SK-N-SH (cell line): ENCODE results near the gene C4orf33. TPM values are rescaled to one million over a fixed set of nuclear protein-coding genes. Genes with fewer than 3 reads are reported as not detected.

ENCODE experiments used
- CTCF ChIA-PET: fragments of 300-600, 350-600 bp; formaldehyde crosslinking; extraction: SDS; loops from one replicate; lab custom pipeline; 2021; lab: Yijun Ruan, JAX
- POLR2A ChIA-PET: fragments of 350-600 bp; sonication (Branson Sonifier 250); formaldehyde crosslinking; extraction: SDS; loops from one replicate; lab custom pipeline; 2020; ENCODE audit warnings: antibody characterized with exemption, inconsistent platforms; lab: Yijun Ruan, JAX
- DNase-seq: peaks from one replicate; pipeline ENCODE4 v3.0.0; 2012
- H2AFZ ChIP-seq: fragments of 200-600 bp; sonication (generic); 2 replicates; pipeline ENCODE4 v1.8.1; 2016; ENCODE audit warnings: antibody characterized with exemption, mild to moderate bottlenecking, low read depth
- H3F3A ChIP-seq: fragments of 200-600 bp; sonication (generic); replicated peaks from 2 replicates; pipeline ENCODE3; 2016; ENCODE audit warnings: antibody characterized with exemption, mild to moderate bottlenecking; ENCODE audit not compliant: insufficient read depth
- H3K27ac ChIP-seq, 2 experiments: fragments of 200-500 bp in 1 of 2; fragments of 200-600 bp in 1 of 2; sonication (Bioruptor generic) in 1 of 2; sonication (generic), shearing (Covaris generic) in 1 of 2; 2 replicates each; pipeline versions ENCODE4 v1.5.1 to v1.6.1; 2014 to 2016; ENCODE audit warnings: low read depth in 2 of 2, inconsistent platforms in 1 of 2, low read length in 1 of 2, mild to moderate bottlenecking in 1 of 2, mixed read lengths in 1 of 2
- H3K27me3 ChIP-seq: fragments of 200-600 bp; sonication (generic), shearing (Covaris generic); 2 replicates; pipeline ENCODE4 v1.6.1; 2016; ENCODE audit warnings: mixed run types; ENCODE audit not compliant: insufficient read depth
- H3K36me3 ChIP-seq, 2 experiments: fragments of 200-500 bp in 1 of 2; fragments of 200-600 bp in 1 of 2; sonication (Bioruptor generic) in 1 of 2; sonication (generic) in 1 of 2; replicated peaks in 1 of 2; 2 replicates each; pipeline versions ENCODE3 to v1.5.1; 2014 to 2016; ENCODE audit warnings: low read length in 1 of 2, mild to moderate bottlenecking in 1 of 2; ENCODE audit not compliant: insufficient read depth in 2 of 2, control insufficient read depth in 1 of 2
- H3K4me1 ChIP-seq, 2 experiments: fragments of 200-500 bp in 1 of 2; fragments of 200-600 bp in 1 of 2; sonication (Bioruptor generic) in 1 of 2; sonication (generic), shearing (Covaris generic) in 1 of 2; 2 replicates each; pipeline versions ENCODE4 v1.5.1 to v1.6.1; 2014 to 2016; ENCODE audit warnings: low read depth in 1 of 2, low read length in 1 of 2, mixed run types in 1 of 2; ENCODE audit not compliant: insufficient read depth in 2 of 2, control insufficient read depth in 1 of 2
- H3K4me2 ChIP-seq: fragments of 200-600 bp; sonication (generic), shearing (Covaris generic); 2 replicates; pipeline ENCODE4 v1.6.1; 2017; ENCODE audit warnings: mixed run types
- H3K4me3 ChIP-seq, 2 experiments: fragments of 200-500 bp in 1 of 2; fragments of 200-600 bp in 1 of 2; sonication (Bioruptor generic) in 1 of 2; sonication (generic), shearing (Covaris generic) in 1 of 2; 2 replicates each; pipeline versions ENCODE4 v1.5.1 to v1.8.1; 2014 to 2016; ENCODE audit warnings: low read depth in 2 of 2, inconsistent platforms in 1 of 2, low read length in 1 of 2, mild to moderate bottlenecking in 1 of 2, mixed read lengths in 1 of 2, moderate library complexity in 1 of 2
- H3K79me2 ChIP-seq: fragments of 200-600 bp; sonication (generic); 2 replicates; pipeline ENCODE4 v1.8.1; 2017; ENCODE audit warnings: mild to moderate bottlenecking; ENCODE audit not compliant: insufficient read depth
- H3K9ac ChIP-seq: fragments of 200-600 bp; sonication (generic); 2 replicates; pipeline ENCODE4 v1.6.1; 2017; ENCODE audit warnings: mixed run types
- H3K9me2 ChIP-seq: fragments of 200-600 bp; sonication (generic); 2 replicates; pipeline ENCODE4 v1.6.1; 2017; ENCODE audit warnings: mixed run types
- H3K9me3 ChIP-seq: fragments of 200-600 bp; sonication (generic); 2 replicates; pipeline ENCODE4 v1.6.1; 2017; ENCODE audit warnings: mixed run types, mild to moderate bottlenecking, moderate library complexity
- H4K20me1 ChIP-seq: fragments of 200-600 bp; sonication (generic); 2 replicates; pipeline ENCODE4 v1.6.1; 2017; ENCODE audit warnings: mild to moderate bottlenecking, mixed run types; ENCODE audit not compliant: insufficient read depth
- CTCF ChIP-seq: fragments of 200-600 bp; sonication (generic); IDR thresholded peaks from 2 replicates; pipeline ENCODE4 v1.6.1; 2017; ENCODE audit warnings: antibody characterized with exemption, mild to moderate bottlenecking, moderate library complexity
- ELF1 ChIP-seq: IDR thresholded peaks from 2 replicates; pipeline ENCODE4 v1.4.0; 2012
- EZH2phosphoT487 ChIP-seq: fragments of 200-600 bp; sonication (generic); IDR thresholded peaks from 2 replicates; pipeline ENCODE4 v1.6.1; 2017; ENCODE audit warnings: low read depth, mixed run types, mild to moderate bottlenecking, antibody characterized with exemption, moderate library complexity, borderline replicate concordance
- FOXJ3 ChIP-seq: sonication (generic); formaldehyde crosslinking; IDR thresholded peaks from 2 replicates; pipeline ENCODE4 v1.5.1; 2020; ENCODE audit warnings: mild to moderate bottlenecking, missing genetic modification reagents
- FOXM1 ChIP-seq: IDR thresholded peaks from 2 replicates; pipeline ENCODE4 v1.4.0; 2012; ENCODE audit warnings: low read depth, mild to moderate bottlenecking
- GATA2 ChIP-seq: sonication (generic); formaldehyde crosslinking; IDR thresholded peaks from 2 replicates; pipeline ENCODE4 v1.5.0; 2020; ENCODE audit warnings: mild to moderate bottlenecking, missing genetic modification reagents
- MAX ChIP-seq: IDR thresholded peaks from 2 replicates; pipeline ENCODE4 v1.4.0; 2012; ENCODE audit warnings: low read depth
- MXI1 ChIP-seq: IDR thresholded peaks from 2 replicates; pipeline ENCODE4 v1.6.1; 2012; ENCODE audit warnings: mild to moderate bottlenecking, low read depth, low read length, improper control_type of control experiment
- NFIC ChIP-seq: IDR thresholded peaks from 2 replicates; pipeline ENCODE4 v1.4.0; 2012; ENCODE audit warnings: borderline replicate concordance
- NRF1 ChIP-seq: IDR thresholded peaks from 2 replicates; pipeline ENCODE4 v1.6.1; 2012; ENCODE audit warnings: low read depth, mild to moderate bottlenecking, low read length
- PBX3 ChIP-seq: IDR thresholded peaks from 2 replicates; pipeline ENCODE4; 2012
- POLR2AphosphoS5 ChIP-seq: IDR thresholded peaks from 2 replicates; pipeline ENCODE4 v1.6.1; 2012; ENCODE audit warnings: low read depth, low read length
- RAD21 ChIP-seq: IDR thresholded peaks from 2 replicates; pipeline ENCODE4 v1.6.1; 2012; ENCODE audit warnings: mild to moderate bottlenecking, low read length
- RCOR1 ChIP-seq: fragments of 150-350 bp; IDR thresholded peaks from 2 replicates; pipeline ENCODE4 v1.6.1; 2017; ENCODE audit warnings: antibody characterized with exemption, low read length
- RXRA ChIP-seq: IDR thresholded peaks from 2 replicates; pipeline ENCODE4 v1.4.0; 2012; ENCODE audit warnings: low read depth, mild to moderate bottlenecking, borderline replicate concordance
- SIN3A ChIP-seq: IDR thresholded peaks from 2 replicates; pipeline ENCODE4 v1.6.1; 2012; ENCODE audit warnings: low read depth, mild to moderate bottlenecking, low read length, moderate library complexity, borderline replicate concordance
- SMC3 ChIP-seq: IDR thresholded peaks from 2 replicates; pipeline ENCODE4 v1.6.1; 2012; ENCODE audit warnings: low read depth, low read length, improper control_type of control experiment
- TCF12 ChIP-seq: IDR thresholded peaks from 2 replicates; pipeline ENCODE4 v1.4.0; 2012
- TEAD4 ChIP-seq: IDR thresholded peaks from 2 replicates; pipeline ENCODE4 v1.4.0; 2012; ENCODE audit warnings: mild to moderate bottlenecking, borderline replicate concordance; ENCODE audit not compliant: insufficient read depth
- USF2 ChIP-seq: fragments of 150-350 bp; IDR thresholded peaks from 2 replicates; pipeline ENCODE4 v1.6.1; 2017; ENCODE audit warnings: antibody characterized with exemption, low read length, low read depth, borderline replicate concordance
- YY1 ChIP-seq: IDR thresholded peaks from 2 replicates; pipeline ENCODE4 v1.4.0; 2012; ENCODE audit warnings: low read depth, mild to moderate bottlenecking
- WGBS: methylation state at CpG from one replicate; pipeline ENCODE4 v1.1.6; 2017; ENCODE audit warnings: low lambda C conversion rate; 5-methylcytosine and 5-hydroxymethylcytosine counted together
- polyA plus RNA-seq, 3 experiments: library from polyadenylated mRNA; depleted of rRNA; stranded (reverse); fragments of >200 nt; gene quantifications; 2 replicates each; pipeline ENCODE4 v1.2.3, GENCODE V29; 2012

C4orf33 gene
- polyA plus RNA-seq (2012; rRNA removed): 3.3 TPM in 2 replicates
- polyA plus RNA-seq (2012; cell fraction: cytosol; rRNA removed): 4.0 and 6.2 TPM in 2 replicates
- 3.6 and 5.3 TPM in 2 replicates for polyA plus RNA-seq (2012; cell fraction: nucleus; rRNA removed)

GRCh38 chr4:129095811-129096454 lies at the start of gene C4orf33:
C4orf33 (plus strand) TSS chr4:129096152; CDS start chr4:129102611, 6,459 bp downstream.
- Histone ChIP-seq H3K4me1 (peaks cover 0 to 14% of the 10 kb centered on the region in 2 experiments; a peak in 2 of 4 replicates), H2AFZ (peak within 1 kb of the TSS; percentile 93), H3K9ac (peak within 1 kb of the TSS; percentile 73), H3K9me3 (no peaks in the 10 kb centered on the region), H3K27ac (peak within 1 kb of the TSS; percentile 91 to 92), H3K27me3 (no peaks in the 10 kb centered on the region), H3K4me2 (peak within 1 kb of the TSS; percentile 59), H3K4me3 (peak within 1 kb of the TSS; percentile 81 to 85), H3K9me2 (no peaks in the 10 kb centered on the region), H4K20me1 (no peaks in the 10 kb centered on the region), H3K36me3 (no peaks in the 10 kb centered on the region), H3K79me2 (peaks cover 21% of the 10 kb centered on the region)
- ChIA-PET CTCF (no interaction called here), POLR2A (no interaction called here)
- under 1% methylated on average over 14 of the region's 14 CpGs for WGBS
- TF ChIP-seq TEAD4 (no peak), POLR2AphosphoS5 (peak; percentile 87), FOXJ3 (no peak), ELF1 (peak; percentile 80), EZH2phosphoT487 (no peak), RXRA (no peak), CTCF (no peak), YY1 (no peak), MXI1 (peak; percentile 39; the same call in 1 of the 2 replicates)
- TF ChIP-seq, all 33 proteins: peak for 3
- peak; percentile 67 for DNase-seq
- H3F3A ChIP-seq: peaks cover 10% of the 10 kb centered on the region

- Histone ChIP-seq H3K9me2 (no peaks in the 10 kb centered on the region), H3K4me2 (no peak overlapping the region), H3K4me1 (no peaks in the 10 kb centered on the region), H3K4me3 (no peak overlapping the region), H3K36me3 (peaks cover 0 to 26% of the 10 kb centered on the region in 2 experiments), H3K27ac (no peak overlapping the region), H3K9me3 (peaks cover 31% of the 10 kb centered on the region; the same call in 1 of the 2 replicates), H3K27me3 (no peaks in the 10 kb centered on the region), H3F3A (no peaks in the 10 kb centered on the region), H4K20me1 (no peaks in the 10 kb centered on the region), H3K9ac (no peak overlapping the region), H3K79me2 (no peaks in the 10 kb centered on the region), H2AFZ (no peak overlapping the region)
- DNase-seq: no peak
- POLR2A ChIA-PET: no interaction called here
- TF ChIP-seq EZH2phosphoT487 (no peak), POLR2AphosphoS5 (no peak), RCOR1 (no peak), MXI1 (no peak), MAX (no peak), TCF12 (no peak), PBX3 (no peak), NFIC (no peak), TEAD4 (no peak), FOXM1 (no peak), ELF1 (no peak), USF2 (no peak), GATA2 (CRISPR knock-in tag) (no peak), NRF1 (no peak), RAD21 (no peak), SMC3 (no peak), SIN3A (no peak)
- CTCF ChIA-PET: no interaction called here
Measured at GRCh38 chr4:129059028-129059427, 36.9 kb upstream of the C4orf33 start.
